T-helper 2 cell treated with Interferon-gamma antibody and Interleukin-4, amounts not matched to agents 100 ng/mL and 5 ng/mL, for 36 hours (primary cell): ENCODE results near the gene PSMG3. TPM values are rescaled to one million over a fixed set of nuclear protein-coding genes. Genes with fewer than 3 reads are reported as not detected.

ENCODE experiments used
- total RNA-seq: library from RNA; stranded (reverse); gene quantifications from 2 replicates; pipeline ENCODE4 v1.2.3, GENCODE V29; 2022

The PSMG3 gene
- total RNA-seq, 1 donor from 2014 or later = 37.8 TPM

Other genes starting within 250 kb of the PSMG3 start
- 1.5 and 2.0 TPM in 2 replicates for gene MICALL2, start 110.6 kb downstream of the PSMG3 start, total RNA-seq
- gene INTS1, start 65.6 kb downstream of the PSMG3 start, total RNA-seq = 76.7 and 81.2 TPM in 2 replicates
- gene MAFK, start 39.3 kb downstream of the PSMG3 start, total RNA-seq = 26.8 and 27.7 TPM in 2 replicates
- not detected in 2 replicates for gene TMEM184A, start 13.8 kb downstream of the PSMG3 start, total RNA-seq
- 0.16 and 0.20 TPM in 2 replicates for gene ELFN1, start 100.2 kb upstream of the PSMG3 start, total RNA-seq